Measurements from ENCODE around the gene ULK4. TPM values are rescaled to one million over a fixed set of nuclear protein-coding genes. Genes with fewer than 3 reads are reported as not detected.

Gene ULK4
- total and polyA plus RNA-seq, 2 of the 8 experiments (the other 6 are each of a cell fraction or from before 2014, with no cell fraction given), result 3.0 to 10.8 TPM

DNA sequence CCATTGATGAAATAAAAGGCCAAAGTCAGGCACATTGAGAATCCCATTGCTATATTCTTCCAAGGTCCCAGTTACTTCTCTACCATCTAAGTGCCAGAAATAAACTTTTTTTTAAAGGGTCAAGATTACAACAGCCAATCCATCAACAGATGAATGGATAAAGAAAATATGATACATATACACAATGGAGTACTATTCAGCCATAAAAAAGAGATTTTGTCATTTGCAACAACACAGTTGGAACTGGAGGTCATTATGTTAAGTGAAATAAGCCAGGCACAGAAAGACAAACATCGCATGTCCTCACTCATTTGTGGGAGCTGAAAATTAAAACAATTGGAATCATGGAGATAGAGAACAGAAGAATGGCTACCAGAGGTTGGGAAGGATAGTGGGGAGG lies 25.5 kb downstream of the ULK4 start:
- H3K79me2 ChIP-seq (ENCODE audit: control insufficient read depth in 1 of 2, insufficient read depth in 2 of 2, low read length in 2 of 2), result no peaks in the 10 kb centered on the region
- peaks cover 0 to 8% (median 2%) of the 10 kb centered on the region in 4 experiments; a peak in 4 of 8 replicates for H3K36me3 ChIP-seq (ENCODE audit: control insufficient read depth in 2 of 4, insufficient read depth in 4 of 4, low read length in 3 of 4)
- H3K23me2 ChIP-seq (ENCODE audit: low read depth, low read length), result no peaks in the 10 kb centered on the region
- H4K20me1 ChIP-seq (replicated peaks in 1 of 2; ENCODE audit: control insufficient read depth in 1 of 2, insufficient read depth in 2 of 2, low read length in 2 of 2), result no peaks in the 10 kb centered on the region
- H2BK15ac ChIP-seq (ENCODE audit: low read length), result no peak overlapping the region
- FAIRE-seq (no peak), DNase-seq (ENCODE audit: low read depth in 1 of 2, low spot score in 2 of 2) (no peak)
- no peak overlapping the region for H3K4me2 ChIP-seq (ENCODE audit: insufficient read depth in 1 of 2, low read depth in 2 of 2, low read length in 2 of 2)
- 90% methylated on average over 1 of the region's 1 CpG; no CpG with 5 or more reads in 1 of the 2 experiments for WGBS, 2 experiments (ENCODE audit: extremely low coverage in 1 of 2, insufficient coverage in 1 of 2, insufficient read length in 1 of 2, insufficient replicate concordance in 2 of 2, low coverage in 1 of 2, low lambda C conversion rate in 2 of 2, missing lambda C conversion rate in 1 of 2)
- ChIA-PET CTCF (ENCODE audit: partially characterized antibody) (interaction anchor here (1.2 kb wide), 1 partner anchor 62 kb away, joined by 3 read pairs; no protein-coding TSS in a partner anchor), POLR2A (ENCODE audit: partially characterized antibody) (no interaction called here)
- H3K56ac ChIP-seq (replicated peaks; ENCODE audit: insufficient read length, low read depth, low read length), result no peak overlapping the region
- H3K14ac ChIP-seq (ENCODE audit: insufficient read length), result no peak overlapping the region
- H3K4me1 ChIP-seq (replicated peaks in 1 of 4; ENCODE audit: control insufficient read depth in 3 of 4, insufficient read depth in 4 of 4, low read length in 3 of 4), result no peaks in the 10 kb centered on the region
- H3K9ac ChIP-seq (replicated peaks in 1 of 4; ENCODE audit: extremely low read depth in 1 of 4, low read depth in 3 of 4, low read length in 3 of 4), result no peak overlapping the region
- H2AFZ ChIP-seq (ENCODE audit: low read length), result no peak overlapping the region
- H3K4me3 ChIP-seq (ENCODE audit: extremely low read depth in 1 of 4, insufficient read depth in 2 of 4, low read depth in 3 of 4, low read length in 4 of 4), result no peak overlapping the region
- no peak overlapping the region for H3K4ac ChIP-seq (replicated peaks; ENCODE audit: insufficient read length, low read depth, low read length)
- H3K27me3 ChIP-seq (replicated peaks in 1 of 4; ENCODE audit: control insufficient read depth in 3 of 4, extremely low read depth in 1 of 4, insufficient read depth in 3 of 4, low read length in 3 of 4), result no peaks in the 10 kb centered on the region
- H2BK5ac ChIP-seq (ENCODE audit: low read depth, low read length), result no peak overlapping the region
- no peak overlapping the region for H4K5ac ChIP-seq (ENCODE audit: insufficient read length, low read depth, low read length)
- no peak overlapping the region for H2BK20ac ChIP-seq (ENCODE audit: low read length)
- H3K27ac ChIP-seq (ENCODE audit: low read depth, low read length), result no peak overlapping the region
- no peak overlapping the region for H2BK12ac ChIP-seq (ENCODE audit: low read depth, low read length)
- no peak overlapping the region for H2AK5ac ChIP-seq (ENCODE audit: low read depth, low read length)
- H4K8ac ChIP-seq (ENCODE audit: extremely low read depth, insufficient read depth, low read length), result no peak overlapping the region
- H2BK120ac ChIP-seq (replicated peaks; ENCODE audit: low read depth, low read length), result no peak overlapping the region
- H3K9me3 ChIP-seq (ENCODE audit: insufficient read depth in 2 of 2, low read depth in 1 of 2, low read length in 1 of 2), result peaks cover 6 to 7% of the 10 kb centered on the region in 2 experiments; a peak in 3 of 4 replicates
- no peak overlapping the region for H4K91ac ChIP-seq (replicated peaks; ENCODE audit: insufficient read length, low read length)
- no peak overlapping the region for H3K23ac ChIP-seq (ENCODE audit: insufficient read length)
- no peaks in the 10 kb centered on the region; the same call in 1 of the 2 replicates for H3K79me1 ChIP-seq (ENCODE audit: low read depth, low read length)
- no peak overlapping the region for H3K18ac ChIP-seq (ENCODE audit: extremely low read depth, low read length)
- TF ChIP-seq SP4 (IDR thresholded peaks at IDR 0.05; ENCODE audit: low read length) (no peak), RBBP5 (IDR thresholded peaks at IDR 0.05; ENCODE audit: borderline replicate concordance, low read depth, low read length) (no peak), POLR2AphosphoS5 (IDR thresholded peaks at IDR 0.05; ENCODE audit: low read depth, low read length) (no peak), CBX8 (IDR thresholded peaks at IDR 0.05; ENCODE audit: borderline replicate concordance, low read depth, low read length) (no peak), POU5F1 (IDR thresholded peaks at IDR 0.05; ENCODE audit: low read depth, low read length) (no peak), JUND (IDR thresholded peaks at IDR 0.05; ENCODE audit: low read length) (no peak), PHF8 (conservative IDR thresholded peaks at IDR 0.05; ENCODE audit: low read depth, low read length) (no peak), SRF (IDR thresholded peaks at IDR 0.05; ENCODE audit: low read depth, low read length) (no peak), GTF2F1 (IDR thresholded peaks at IDR 0.05; ENCODE audit: borderline replicate concordance, low read depth, low read length) (no peak), TCF12 (IDR thresholded peaks at IDR 0.05; ENCODE audit: low read depth, low read length) (no peak), SP1 (IDR thresholded peaks at IDR 0.05; ENCODE audit: low read depth, low read length) (no peak), EZH2 (IDR thresholded peaks at IDR 0.05; ENCODE audit: low read depth, low read length, severe bottlenecking) (no peak)
- TF ChIP-seq, protein P1, sequence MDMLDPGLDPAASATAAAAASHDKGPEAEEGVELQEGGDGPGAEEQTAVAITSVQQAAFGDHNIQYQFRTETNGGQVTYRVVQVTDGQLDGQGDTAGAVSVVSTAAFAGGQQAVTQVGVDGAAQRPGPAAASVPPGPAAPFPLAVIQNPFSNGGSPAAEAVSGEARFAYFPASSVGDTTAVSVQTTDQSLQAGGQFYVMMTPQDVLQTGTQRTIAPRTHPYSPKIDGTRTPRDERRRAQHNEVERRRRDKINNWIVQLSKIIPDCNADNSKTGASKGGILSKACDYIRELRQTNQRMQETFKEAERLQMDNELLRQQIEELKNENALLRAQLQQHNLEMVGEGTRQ (IDR thresholded peaks at IDR 0.05; ENCODE audit: low read length), result no peak
- TF ChIP-seq, protein P2, sequence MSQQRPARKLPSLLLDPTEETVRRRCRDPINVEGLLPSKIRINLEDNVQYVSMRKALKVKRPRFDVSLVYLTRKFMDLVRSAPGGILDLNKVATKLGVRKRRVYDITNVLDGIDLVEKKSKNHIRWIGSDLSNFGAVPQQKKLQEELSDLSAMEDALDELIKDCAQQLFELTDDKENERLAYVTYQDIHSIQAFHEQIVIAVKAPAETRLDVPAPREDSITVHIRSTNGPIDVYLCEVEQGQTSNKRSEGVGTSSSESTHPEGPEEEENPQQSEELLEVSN (IDR thresholded peaks at IDR 0.05), result no peak

All from H1 (cell line).